ENCODE measurements around the gene SH3RF3.

DNA sequence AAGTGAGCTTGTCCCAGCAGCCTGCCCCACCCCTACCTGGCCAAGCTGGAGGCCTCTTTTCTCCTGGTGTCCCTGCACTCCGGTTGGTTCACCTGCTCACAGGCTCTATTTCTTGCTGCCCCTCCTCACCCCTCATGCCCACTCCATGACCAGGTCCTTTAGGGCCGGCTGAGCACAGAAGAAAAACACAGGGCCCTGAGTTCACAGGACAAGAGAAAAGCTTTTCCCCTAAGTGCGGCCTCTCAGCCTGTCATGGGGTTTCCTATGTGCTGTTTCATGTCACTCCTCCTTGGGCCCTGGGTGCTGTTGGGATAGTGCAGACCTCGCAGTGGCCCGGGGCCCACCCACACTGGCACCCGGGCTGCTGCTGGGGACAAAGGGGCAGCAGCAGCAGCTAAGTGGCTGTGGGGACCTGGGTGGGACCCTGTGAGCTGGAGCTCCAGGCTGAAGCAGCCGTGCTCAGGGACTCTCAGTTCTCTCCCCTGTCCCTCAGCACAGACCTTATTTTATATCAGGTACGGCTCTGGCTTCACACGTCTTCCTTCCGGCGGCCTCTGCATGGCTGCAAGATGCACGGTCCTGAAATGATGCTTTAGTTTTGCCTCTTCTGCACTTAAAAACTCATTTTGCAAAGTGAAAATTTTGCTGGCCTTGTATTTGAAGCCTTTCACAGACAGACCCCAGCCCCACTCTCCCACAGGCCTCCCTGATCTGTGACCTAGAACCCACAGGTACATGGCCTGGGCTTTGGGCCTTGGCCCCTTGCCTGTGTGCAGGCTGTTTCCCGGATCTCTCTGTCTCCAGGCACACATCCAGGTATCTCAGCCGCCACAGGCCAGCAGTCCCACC, 71.8 kb downstream of the SH3RF3 start:
- TF ChIP-seq SRF (IDR thresholded peaks at IDR 0.05; ENCODE audit: low read depth) (no peak), POLR2AphosphoS5 (IDR thresholded peaks at IDR 0.05; ENCODE audit: low read depth, low read length) (no peak), CBX3 (IDR thresholded peaks at IDR 0.05; ENCODE audit: low read depth) (no peak), ATF3 (IDR thresholded peaks at IDR 0.05) (no peak), CTCF (IDR thresholded peaks at IDR 0.05 in 2 of 3, conservative IDR thresholded peaks at IDR 0.05 in 1 of 3; ENCODE audit: borderline replicate concordance in 1 of 3, insufficient read depth in 1 of 3, low read depth in 2 of 3, low read length in 2 of 3) (no peak), FOSL1 (IDR thresholded peaks at IDR 0.05; ENCODE audit: low read depth) (no peak), EZH2 (IDR thresholded peaks at IDR 0.05) (no peak), EGR1 (IDR thresholded peaks at IDR 0.05; ENCODE audit: low read depth) (no peak), POLR2A (IDR thresholded peaks at IDR 0.05; ENCODE audit: borderline replicate concordance, extremely low read depth, insufficient read depth, insufficient read length) (no peak), EZH2phosphoT487 (IDR thresholded peaks at IDR 0.05; ENCODE audit: borderline replicate concordance) (no peak)

All from HCT116 (cell line).